ENCODE data around the gene SLC15A4.

DNA sequence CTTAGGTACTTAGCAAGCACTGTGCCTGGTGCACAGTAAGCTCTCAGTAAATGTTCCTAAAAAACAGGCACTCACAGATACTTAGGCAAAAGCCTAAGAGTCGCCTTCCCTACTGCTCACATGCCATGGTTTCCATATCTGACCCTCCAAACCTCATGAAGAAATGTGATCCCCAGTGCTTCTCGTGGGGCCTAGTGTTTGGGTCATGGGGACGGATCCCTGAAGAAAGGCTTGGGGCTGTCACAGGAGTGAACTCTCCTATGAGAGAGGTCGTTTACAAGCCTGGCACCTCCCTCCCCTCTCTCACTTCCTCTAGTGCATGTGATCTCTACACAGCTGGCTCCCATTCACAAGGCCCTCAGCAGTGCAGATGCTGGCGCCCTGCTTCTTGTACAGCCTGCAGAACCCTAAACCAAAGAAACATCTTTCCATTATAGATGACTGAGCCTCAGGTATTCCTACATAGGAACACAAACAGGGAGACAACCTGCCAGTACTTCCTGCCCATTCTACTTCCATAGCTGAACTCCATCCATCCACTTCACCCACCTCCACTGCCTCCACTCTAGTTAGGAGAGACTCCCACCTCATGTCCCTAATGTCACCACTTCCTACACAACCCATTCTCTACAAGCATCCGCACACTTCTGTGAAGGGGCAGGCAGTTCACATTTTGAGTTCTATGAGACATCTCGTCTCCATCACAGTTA, 2.9 kb downstream of the SLC15A4 start:
- TF ChIP-seq, protein P1, sequence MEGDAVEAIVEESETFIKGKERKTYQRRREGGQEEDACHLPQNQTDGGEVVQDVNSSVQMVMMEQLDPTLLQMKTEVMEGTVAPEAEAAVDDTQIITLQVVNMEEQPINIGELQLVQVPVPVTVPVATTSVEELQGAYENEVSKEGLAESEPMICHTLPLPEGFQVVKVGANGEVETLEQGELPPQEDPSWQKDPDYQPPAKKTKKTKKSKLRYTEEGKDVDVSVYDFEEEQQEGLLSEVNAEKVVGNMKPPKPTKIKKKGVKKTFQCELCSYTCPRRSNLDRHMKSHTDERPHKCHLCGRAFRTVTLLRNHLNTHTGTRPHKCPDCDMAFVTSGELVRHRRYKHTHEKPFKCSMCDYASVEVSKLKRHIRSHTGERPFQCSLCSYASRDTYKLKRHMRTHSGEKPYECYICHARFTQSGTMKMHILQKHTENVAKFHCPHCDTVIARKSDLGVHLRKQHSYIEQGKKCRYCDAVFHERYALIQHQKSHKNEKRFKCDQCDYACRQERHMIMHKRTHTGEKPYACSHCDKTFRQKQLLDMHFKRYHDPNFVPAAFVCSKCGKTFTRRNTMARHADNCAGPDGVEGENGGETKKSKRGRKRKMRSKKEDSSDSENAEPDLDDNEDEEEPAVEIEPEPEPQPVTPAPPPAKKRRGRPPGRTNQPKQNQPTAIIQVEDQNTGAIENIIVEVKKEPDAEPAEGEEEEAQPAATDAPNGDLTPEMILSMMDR (IDR thresholded peaks at IDR 0.05), result no peak
- TF ChIP-seq POLR2A (IDR thresholded peaks at IDR 0.05), result no peak
